LNCaP clone FGC (cell line): ENCODE data around the gene PUS7.

Experiments used
- DNase-seq: peaks from one replicate; pipeline ENCODE4 v3.0.0-alpha.2; 2011; ENCODE audit warnings: low read depth
- H3K4me3 ChIP-seq: 2 replicates; pipeline ENCODE4 v1.5.1; 2011; ENCODE audit warnings: mild to moderate bottlenecking, low read depth, low read length, control low read depth
- CTCF ChIP-seq: IDR thresholded peaks from 2 replicates; pipeline ENCODE4 v1.5.1; 2012; ENCODE audit warnings: mild to moderate bottlenecking; ENCODE audit not compliant: control insufficient read depth, insufficient read depth; ENCODE audit errors: extremely low read depth

The PUS7 gene

GRCh38 chr7:105478606-105479005 lies 43.5 kb downstream of the PUS7 start:
- DNase-seq = no peak
- no peak overlapping the region for H3K4me3 ChIP-seq
- TF ChIP-seq CTCF = no peak

- no peak overlapping the region for H3K4me3 ChIP-seq
- no peak for TF ChIP-seq CTCF
- DNase-seq = no peak
Measured at GRCh38 chr7:105477908-105478307, 44.2 kb downstream of the PUS7 start.

GRCh38 chr7:105474045-105474444 lies 48.0 kb downstream of the PUS7 start:
- DNase-seq = no peak
- TF ChIP-seq CTCF = no peak
- no peak overlapping the region for H3K4me3 ChIP-seq

- no peak for DNase-seq
- no peak for TF ChIP-seq CTCF
- H3K4me3 ChIP-seq = no peak overlapping the region
Measured at GRCh38 chr7:105473163-105473562, 48.9 kb downstream of the PUS7 start.

- no peak for TF ChIP-seq CTCF
- no peak overlapping the region for H3K4me3 ChIP-seq
- DNase-seq = no peak
Measured at GRCh38 chr7:105470846-105471245, 51.2 kb downstream of the PUS7 start.

- H3K4me3 ChIP-seq = no peak overlapping the region
- DNase-seq = no peak
- TF ChIP-seq CTCF = no peak
Measured at GRCh38 chr7:105470090-105470489, 52.0 kb downstream of the PUS7 start.

- no peak for TF ChIP-seq CTCF
- no peak for DNase-seq
Measured at GRCh38 chr7:105462765-105463420, 59.2 kb downstream of the PUS7 start.

More at GRCh38 chr7:105462765-105463420, 59.2 kb downstream of the PUS7 start:
- no peak overlapping the region for H3K4me3 ChIP-seq
